Measurements from ENCODE around the gene POLR2L. TPM values are rescaled to one million over a fixed set of nuclear protein-coding genes. Genes with fewer than 3 reads are reported as not detected.

Gene POLR2L
- total RNA-seq, 6 experiments from 2014 or later = 439 to 504 (median 478) TPM

DNA sequence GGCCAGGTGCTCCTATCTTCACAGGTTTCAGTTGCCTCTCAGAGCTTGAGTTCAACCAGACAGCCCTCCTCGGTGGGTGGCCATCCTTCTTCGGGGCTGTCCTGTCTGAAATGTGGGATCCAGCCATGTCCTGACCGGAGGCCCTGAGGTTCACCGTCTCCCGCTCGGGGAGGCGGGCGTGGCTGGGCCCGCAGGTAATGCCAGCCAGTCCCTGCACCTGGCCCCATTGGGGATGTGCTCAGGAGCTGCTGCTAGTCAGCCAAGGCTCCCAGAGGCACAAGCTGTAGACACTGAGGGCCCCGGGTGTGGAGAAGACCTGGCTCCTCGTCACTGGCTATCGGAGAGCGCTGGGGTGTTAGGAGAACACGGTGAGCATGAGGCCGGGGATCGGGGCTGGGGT is 32.9 kb upstream of the POLR2L start:
- Mint-ChIP-seq H3K27ac (no peak overlapping the region), H3K4me1 (ENCODE audit: low read depth) (peaks cover 10% of the 10 kb centered on the region), H3K4me3 (no peak overlapping the region), H3K9me3 (no peaks in the 10 kb centered on the region), H3K27me3 (ENCODE audit: insufficient read depth) (peaks cover 8% of the 10 kb centered on the region), H3K36me3 (ENCODE audit: low read depth) (peaks cover 7% of the 10 kb centered on the region; the same call in 1 of the 2 replicates)
- TF ChIP-seq, protein P1, sequence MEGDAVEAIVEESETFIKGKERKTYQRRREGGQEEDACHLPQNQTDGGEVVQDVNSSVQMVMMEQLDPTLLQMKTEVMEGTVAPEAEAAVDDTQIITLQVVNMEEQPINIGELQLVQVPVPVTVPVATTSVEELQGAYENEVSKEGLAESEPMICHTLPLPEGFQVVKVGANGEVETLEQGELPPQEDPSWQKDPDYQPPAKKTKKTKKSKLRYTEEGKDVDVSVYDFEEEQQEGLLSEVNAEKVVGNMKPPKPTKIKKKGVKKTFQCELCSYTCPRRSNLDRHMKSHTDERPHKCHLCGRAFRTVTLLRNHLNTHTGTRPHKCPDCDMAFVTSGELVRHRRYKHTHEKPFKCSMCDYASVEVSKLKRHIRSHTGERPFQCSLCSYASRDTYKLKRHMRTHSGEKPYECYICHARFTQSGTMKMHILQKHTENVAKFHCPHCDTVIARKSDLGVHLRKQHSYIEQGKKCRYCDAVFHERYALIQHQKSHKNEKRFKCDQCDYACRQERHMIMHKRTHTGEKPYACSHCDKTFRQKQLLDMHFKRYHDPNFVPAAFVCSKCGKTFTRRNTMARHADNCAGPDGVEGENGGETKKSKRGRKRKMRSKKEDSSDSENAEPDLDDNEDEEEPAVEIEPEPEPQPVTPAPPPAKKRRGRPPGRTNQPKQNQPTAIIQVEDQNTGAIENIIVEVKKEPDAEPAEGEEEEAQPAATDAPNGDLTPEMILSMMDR (IDR thresholded peaks at IDR 0.05) = no peak
- DNase-seq = no peak

- TF ChIP-seq, protein P1 (IDR thresholded peaks at IDR 0.05) = no peak
- no peak overlapping the region for H3K4me3 Mint-ChIP-seq
- H3K27me3 Mint-ChIP-seq (ENCODE audit: insufficient read depth) = peaks cover 19% of the 10 kb centered on the region
- H3K4me1 Mint-ChIP-seq (ENCODE audit: low read depth) = peaks cover 10% of the 10 kb centered on the region
- no peak overlapping the region for H3K27ac Mint-ChIP-seq
- peaks cover 7% of the 10 kb centered on the region; the same call in 1 of the 2 replicates for H3K36me3 Mint-ChIP-seq (ENCODE audit: low read depth)
- DNase-seq = no peak
- H3K9me3 Mint-ChIP-seq = no peaks in the 10 kb centered on the region
Observed at GRCh38 chr11:873706-874105, 31.4 kb upstream of the POLR2L start.

DNA sequence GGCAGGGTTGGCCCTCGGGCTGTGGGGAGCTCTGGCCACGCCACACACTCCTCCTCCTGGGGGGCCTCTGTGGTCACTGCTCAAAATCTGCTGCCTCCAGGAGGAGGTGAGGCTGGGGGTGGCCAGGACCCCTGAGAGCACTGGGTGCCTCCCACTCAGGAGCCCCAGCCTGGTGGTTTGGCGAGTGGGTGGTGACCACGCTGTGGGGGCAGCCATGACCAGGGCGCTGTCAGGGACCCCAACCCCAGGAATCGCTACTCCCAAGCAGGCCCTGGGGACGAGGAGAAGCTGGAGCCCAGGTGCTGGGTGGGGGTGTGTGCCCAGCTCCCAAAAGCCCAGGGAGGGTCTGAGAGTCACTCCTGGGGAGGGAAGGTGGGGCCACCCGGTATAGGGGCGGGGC is 30.5 kb upstream of the POLR2L start:
- no peak overlapping the region for H3K27ac Mint-ChIP-seq
- peaks cover 5% of the 10 kb centered on the region; the same call in 1 of the 2 replicates for H3K36me3 Mint-ChIP-seq (ENCODE audit: low read depth)
- H3K4me3 Mint-ChIP-seq = no peak overlapping the region
- TF ChIP-seq, protein P1 (IDR thresholded peaks at IDR 0.05) = no peak
- peaks cover 25% of the 10 kb centered on the region for H3K27me3 Mint-ChIP-seq (ENCODE audit: insufficient read depth)
- H3K9me3 Mint-ChIP-seq = no peaks in the 10 kb centered on the region
- H3K4me1 Mint-ChIP-seq (ENCODE audit: low read depth) = peaks cover 10% of the 10 kb centered on the region
- DNase-seq = no peak

DNA sequence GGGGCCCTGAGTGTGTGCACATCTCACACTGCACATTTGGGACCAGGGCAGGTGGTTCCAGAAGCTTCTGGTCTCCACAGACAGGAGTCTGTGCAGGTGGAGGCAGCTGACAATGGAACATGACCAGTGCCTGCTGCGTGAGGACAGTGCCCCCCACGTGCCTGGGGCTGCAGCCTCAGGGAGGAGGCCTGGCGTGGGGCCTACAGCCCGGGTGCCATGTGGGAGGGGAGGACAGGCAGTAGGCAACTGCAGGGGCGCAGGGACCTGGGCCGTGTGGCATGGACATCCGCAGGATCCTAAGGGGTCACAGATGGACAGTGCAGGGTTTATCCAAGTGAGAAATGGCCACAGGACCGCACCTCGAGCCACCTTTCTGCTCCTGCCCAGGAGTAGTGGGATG is 29.1 kb upstream of the POLR2L start:
- Mint-ChIP-seq H3K9me3 (no peaks in the 10 kb centered on the region), H3K4me1 (ENCODE audit: low read depth) (peaks cover 10% of the 10 kb centered on the region), H3K27me3 (ENCODE audit: insufficient read depth) (peaks cover 25% of the 10 kb centered on the region), H3K27ac (no peak overlapping the region), H3K4me3 (no peak overlapping the region), H3K36me3 (ENCODE audit: low read depth) (no peaks in the 10 kb centered on the region; the same call in 1 of the 2 replicates)
- TF ChIP-seq, protein P1 (IDR thresholded peaks at IDR 0.05) = no peak
- no peak for DNase-seq

DNA sequence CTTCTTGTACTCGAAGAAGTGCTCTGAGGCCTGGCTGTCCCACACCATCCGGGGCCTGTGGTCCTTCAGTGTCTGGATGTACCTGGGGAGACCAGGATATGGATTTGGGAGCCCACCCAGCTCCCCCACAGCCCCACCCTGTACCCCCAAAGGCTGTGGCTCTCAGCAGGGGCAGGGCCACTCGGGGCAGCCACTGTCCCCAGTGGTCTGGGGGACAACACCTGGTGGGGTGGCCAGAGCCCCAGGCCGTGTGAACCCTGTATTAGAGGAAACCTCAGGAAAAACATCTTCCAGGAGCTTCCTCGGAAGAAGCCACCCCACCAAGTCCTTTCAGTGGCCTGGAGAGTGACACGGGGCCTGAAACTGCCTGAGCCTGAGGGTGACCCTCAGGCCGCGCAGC is 28.1 kb upstream of the POLR2L start:
- peaks cover 28% of the 10 kb centered on the region for H3K27me3 Mint-ChIP-seq (ENCODE audit: insufficient read depth)
- no peak for DNase-seq
- no peak overlapping the region for H3K4me3 Mint-ChIP-seq
- TF ChIP-seq, protein P1 (IDR thresholded peaks at IDR 0.05) = no peak; the same call in 1 of the 2 replicates
- H3K9me3 Mint-ChIP-seq = no peaks in the 10 kb centered on the region
- H3K36me3 Mint-ChIP-seq (ENCODE audit: low read depth) = no peaks in the 10 kb centered on the region; the same call in 1 of the 2 replicates
- H3K27ac Mint-ChIP-seq = no peak overlapping the region
- H3K4me1 Mint-ChIP-seq (ENCODE audit: low read depth) = peaks cover 10% of the 10 kb centered on the region

DNA sequence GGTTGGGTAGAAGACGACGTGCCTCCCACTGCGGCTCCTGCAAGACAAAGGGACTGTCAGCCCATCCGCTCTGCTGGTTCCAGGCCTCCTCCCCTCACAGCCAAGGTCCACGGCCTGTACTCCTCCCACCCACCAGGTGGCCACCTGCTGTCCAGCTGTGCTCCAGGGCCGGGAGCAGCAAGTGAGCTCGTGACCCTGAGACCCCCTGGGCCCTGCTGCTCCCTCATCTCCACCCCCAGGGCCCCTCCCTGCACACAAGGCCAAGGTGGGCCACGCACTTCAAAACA is 27.7 kb upstream of the POLR2L start:
- H3K27me3 Mint-ChIP-seq (ENCODE audit: insufficient read depth) = peaks cover 28% of the 10 kb centered on the region
- no peak overlapping the region for H3K4me3 Mint-ChIP-seq
- H3K27ac Mint-ChIP-seq = no peak overlapping the region
- DNase-seq = no peak
- H3K4me1 Mint-ChIP-seq (ENCODE audit: low read depth) = peaks cover 10% of the 10 kb centered on the region
- TF ChIP-seq, protein P1 (IDR thresholded peaks at IDR 0.05) = peak; percentile 60
- no peaks in the 10 kb centered on the region for H3K9me3 Mint-ChIP-seq
- H3K36me3 Mint-ChIP-seq (ENCODE audit: low read depth) = no peaks in the 10 kb centered on the region; the same call in 1 of the 2 replicates

Data from HFFc6 (cell line).